Measurements from ENCODE around the gene RFC4. TPM values are rescaled to one million over a fixed set of nuclear protein-coding genes. Genes with fewer than 3 reads are reported as not detected.

The RFC4 gene
- total RNA-seq, 4 donors from 2014 or later, result 12.1 to 12.9 (median 12.5) TPM

- WGBS, result 91% methylated on average over 5 of the region's 5 CpGs
Measured at GRCh38 chr3:186779204-186779603, 27.1 kb downstream of the RFC4 start.

GRCh38 chr3:186775999-186776398 lies 30.3 kb downstream of the RFC4 start:
- 72% methylated on average over 8 of the region's 8 CpGs for WGBS

More at GRCh38 chr3:186779204-186779603, 27.1 kb downstream of the RFC4 start:
- Histone ChIP-seq H3K27ac (replicated peaks in 1 of 4) (no peak overlapping the region), H3K4me3 (no peak overlapping the region), H3K27me3 (peaks cover 0 to 5% (median 0%) of the 10 kb centered on the region in 4 donors), H3K36me3 (peaks cover 0 to 2% (median under 1%) of the 10 kb centered on the region in 4 donors), H3K9me3 (no peaks in the 10 kb centered on the region), H3K4me1 (peaks cover 0 to 7% (median 3%) of the 10 kb centered on the region in 4 donors)
- intact Hi-C loops (cut with DNase I), result no loop called here
- TF ChIP-seq POLR2A (IDR thresholded peaks at IDR 0.05; ENCODE audit: low read depth) (no peak), CTCF (IDR thresholded peaks at IDR 0.05) (no peak), EP300 (IDR thresholded peaks at IDR 0.05) (no peak), POLR2AphosphoS5 (IDR thresholded peaks at IDR 0.05) (no peak)
- no peak for DNase-seq (ENCODE audit: extremely low spot score)

GRCh38 chr3:186772701-186773417 lies 33.4 kb downstream of the RFC4 start:
- Histone ChIP-seq H3K4me3 (peak overlapping the region; percentile 51 to 59 (median 54)), H3K9me3 (no peaks in the 10 kb centered on the region), H3K27me3 (peaks cover 0 to 10% (median 0%) of the 10 kb centered on the region in 4 donors), H3K36me3 (no peaks in the 10 kb centered on the region), H3K4me1 (peaks cover 3 to 12% (median 12%) of the 10 kb centered on the region in 4 donors), H3K27ac (replicated peaks in 1 of 4) (peak overlapping the region in 2 of 4 donors; percentile 26 to 50)
- intact Hi-C loops (cut with DNase I), result no loop called here
- peak; percentile 94 for DNase-seq (ENCODE audit: extremely low spot score)
- 23% methylated on average over 8 of the region's 28 CpGs for WGBS
- no peak for TF ChIP-seq CTCF (IDR thresholded peaks at IDR 0.05)
- TF ChIP-seq POLR2AphosphoS5 (IDR thresholded peaks at IDR 0.05), result peak in 1 of 2 donors; percentile 32

More at GRCh38 chr3:186775999-186776398, 30.3 kb downstream of the RFC4 start:
- H3K36me3 ChIP-seq, result no peaks in the 10 kb centered on the region
- H3K27me3 ChIP-seq, result peaks cover 0 to 15% (median 0%) of the 10 kb centered on the region in 4 donors
- H3K4me3 ChIP-seq, result no peak overlapping the region
- TF ChIP-seq EP300 (IDR thresholded peaks at IDR 0.05) (no peak), POLR2AphosphoS5 (IDR thresholded peaks at IDR 0.05) (no peak), POLR2A (IDR thresholded peaks at IDR 0.05; ENCODE audit: low read depth) (no peak), CTCF (IDR thresholded peaks at IDR 0.05) (no peak)
- intact Hi-C loops (cut with DNase I), result no loop called here
- H3K4me1 ChIP-seq, result peaks cover 3 to 12% (median 12%) of the 10 kb centered on the region in 4 donors
- DNase-seq (ENCODE audit: extremely low spot score), result no peak
- no peak overlapping the region for H3K27ac ChIP-seq (replicated peaks in 1 of 4)
- H3K9me3 ChIP-seq, result no peaks in the 10 kb centered on the region

GRCh38 chr3:186772281-186772694 lies 34.0 kb downstream of the RFC4 start:
- TF ChIP-seq POLR2A (IDR thresholded peaks at IDR 0.05; ENCODE audit: low read depth), result no peak
- no peak for TF ChIP-seq EP300 (IDR thresholded peaks at IDR 0.05)
- no peak for TF ChIP-seq POLR2AphosphoS5 (IDR thresholded peaks at IDR 0.05)
- TF ChIP-seq CTCF (IDR thresholded peaks at IDR 0.05), result no peak
- intact Hi-C loops (cut with DNase I), result no loop called here
- Histone ChIP-seq H3K27me3 (peaks cover 0 to 10% (median 0%) of the 10 kb centered on the region in 4 donors), H3K36me3 (no peaks in the 10 kb centered on the region), H3K27ac (replicated peaks in 1 of 4) (peak overlapping the region in 2 of 4 donors; percentile 26 to 50), H3K4me1 (peaks cover 3 to 12% (median 12%) of the 10 kb centered on the region in 4 donors), H3K4me3 (peak overlapping the region; percentile 51 to 59 (median 54)), H3K9me3 (no peaks in the 10 kb centered on the region)
- no peak for DNase-seq (ENCODE audit: extremely low spot score)
- 16% methylated on average over 26 of the region's 26 CpGs for WGBS

Data from esophagus muscularis mucosa (tissue), 4 donors.